ENCODE measurements around the gene TAF8.

TAF8 gene

DNA sequence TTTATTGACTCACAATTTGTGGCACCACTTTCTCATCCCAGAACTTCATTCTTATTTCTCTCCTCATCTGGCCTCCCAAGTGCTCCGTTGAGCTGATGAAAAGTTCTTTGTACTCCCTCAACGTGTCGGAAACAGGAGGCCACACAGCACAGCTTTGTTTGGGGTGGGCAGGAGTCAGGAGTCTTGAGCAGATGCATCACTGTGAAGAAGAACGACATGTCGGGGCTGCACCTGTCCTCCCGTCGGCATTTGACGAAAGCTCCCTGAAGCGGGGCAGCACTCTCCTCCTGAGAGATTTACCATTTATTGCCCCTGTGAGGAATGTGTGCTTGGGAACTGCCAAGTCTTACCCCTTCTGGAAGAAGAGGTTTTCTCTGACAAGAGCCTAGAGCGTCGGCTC is 28.1 kb downstream of the TAF8 start:
- in situ Hi-C loops (cut with HindIII; ENCODE audit: low sequenced_read_pairs): no loop called here
- no peak overlapping the region for H3K4me3 ChIP-seq (ENCODE audit: low read depth, low read length)
- DNase-seq (ENCODE audit: low read depth, low spot score): no peak
- TF ChIP-seq, protein P1, sequence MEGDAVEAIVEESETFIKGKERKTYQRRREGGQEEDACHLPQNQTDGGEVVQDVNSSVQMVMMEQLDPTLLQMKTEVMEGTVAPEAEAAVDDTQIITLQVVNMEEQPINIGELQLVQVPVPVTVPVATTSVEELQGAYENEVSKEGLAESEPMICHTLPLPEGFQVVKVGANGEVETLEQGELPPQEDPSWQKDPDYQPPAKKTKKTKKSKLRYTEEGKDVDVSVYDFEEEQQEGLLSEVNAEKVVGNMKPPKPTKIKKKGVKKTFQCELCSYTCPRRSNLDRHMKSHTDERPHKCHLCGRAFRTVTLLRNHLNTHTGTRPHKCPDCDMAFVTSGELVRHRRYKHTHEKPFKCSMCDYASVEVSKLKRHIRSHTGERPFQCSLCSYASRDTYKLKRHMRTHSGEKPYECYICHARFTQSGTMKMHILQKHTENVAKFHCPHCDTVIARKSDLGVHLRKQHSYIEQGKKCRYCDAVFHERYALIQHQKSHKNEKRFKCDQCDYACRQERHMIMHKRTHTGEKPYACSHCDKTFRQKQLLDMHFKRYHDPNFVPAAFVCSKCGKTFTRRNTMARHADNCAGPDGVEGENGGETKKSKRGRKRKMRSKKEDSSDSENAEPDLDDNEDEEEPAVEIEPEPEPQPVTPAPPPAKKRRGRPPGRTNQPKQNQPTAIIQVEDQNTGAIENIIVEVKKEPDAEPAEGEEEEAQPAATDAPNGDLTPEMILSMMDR (IDR thresholded peaks at IDR 0.05; ENCODE audit: low read depth, low read length): no peak

DNA sequence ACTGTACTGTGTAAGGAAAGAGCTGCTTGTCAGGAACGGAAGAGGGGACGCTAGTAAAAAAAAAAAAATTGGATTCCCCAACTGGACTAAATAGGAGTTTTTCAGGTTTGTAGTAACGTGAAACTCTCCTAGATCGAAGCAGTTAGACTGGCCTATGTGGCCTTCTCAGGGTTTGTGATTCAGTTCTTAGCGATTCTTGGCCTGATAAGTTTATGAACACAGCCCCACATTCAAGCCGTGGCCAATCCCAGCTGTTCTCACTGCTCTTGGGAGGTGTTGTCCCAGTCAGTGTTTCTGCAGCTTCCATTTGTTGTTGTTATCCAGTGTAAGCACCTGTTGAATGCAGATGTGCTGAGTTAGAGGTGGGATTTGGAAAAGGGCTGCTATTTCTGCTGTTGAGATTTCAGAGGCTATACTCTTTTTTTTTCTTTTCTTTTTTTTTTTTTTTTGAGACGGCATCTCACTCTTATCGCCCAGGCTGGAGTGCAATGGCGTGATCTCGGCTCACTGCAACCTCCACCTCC is 29.7 kb downstream of the TAF8 start:
- no peak overlapping the region for H3K4me3 ChIP-seq (ENCODE audit: low read depth, low read length)
- TF ChIP-seq, protein P1 (IDR thresholded peaks at IDR 0.05; ENCODE audit: low read depth, low read length): no peak
- in situ Hi-C loops (cut with HindIII; ENCODE audit: low sequenced_read_pairs): no loop called here
- no peak for DNase-seq (ENCODE audit: low read depth, low spot score)

DNA sequence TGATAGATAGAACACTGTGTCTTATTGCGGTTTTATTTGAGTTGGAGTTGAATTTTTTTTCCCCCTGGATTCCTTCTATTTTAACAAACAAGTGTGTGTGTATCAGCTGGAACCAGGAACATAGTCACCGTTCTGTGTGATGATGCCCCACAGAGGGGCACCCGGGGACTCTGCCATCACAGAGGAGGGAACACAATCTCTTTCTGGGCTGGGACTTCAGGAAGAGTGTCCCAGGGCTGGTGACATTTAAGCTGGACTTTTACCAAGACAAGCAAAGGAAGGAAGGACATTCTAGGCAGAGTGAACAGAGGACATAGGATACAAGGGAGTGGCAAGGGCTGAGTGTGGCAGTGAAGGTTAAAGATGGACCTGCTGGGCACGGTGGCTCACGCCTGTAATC is 33.2 kb downstream of the TAF8 start:
- no peak overlapping the region for H3K4me3 ChIP-seq (ENCODE audit: low read depth, low read length)
- TF ChIP-seq, protein P1 (IDR thresholded peaks at IDR 0.05; ENCODE audit: low read depth, low read length): no peak
- no peak for DNase-seq (ENCODE audit: low read depth, low spot score)
- in situ Hi-C loops (cut with HindIII; ENCODE audit: low sequenced_read_pairs): no loop called here

DNA sequence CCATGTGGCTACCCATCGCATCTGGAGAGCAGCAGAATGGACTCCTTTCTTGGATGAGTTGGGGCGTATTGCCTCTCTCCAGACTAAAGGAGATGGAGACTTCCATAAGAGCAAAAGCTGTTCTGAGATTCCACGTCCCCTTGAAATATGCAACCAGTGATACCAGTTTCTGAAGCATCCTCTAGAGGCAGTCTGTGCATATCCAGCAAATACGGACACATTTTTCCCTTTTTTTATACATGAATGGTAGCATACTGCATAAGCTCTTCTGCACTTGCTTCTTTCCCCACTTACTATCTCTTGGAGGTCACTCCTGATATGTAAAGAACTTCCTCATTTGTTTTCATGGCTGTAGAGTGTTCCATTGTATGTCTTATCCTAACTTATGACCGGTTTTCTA is 34.6 kb downstream of the TAF8 start:
- TF ChIP-seq, protein P1 (IDR thresholded peaks at IDR 0.05; ENCODE audit: low read depth, low read length): peak; percentile 40
- in situ Hi-C loops (cut with HindIII; ENCODE audit: low sequenced_read_pairs): no loop called here
- DNase-seq (ENCODE audit: low read depth, low spot score): no peak
- no peak overlapping the region for H3K4me3 ChIP-seq (ENCODE audit: low read depth, low read length)

- TF ChIP-seq, protein P1 (IDR thresholded peaks at IDR 0.05; ENCODE audit: low read depth, low read length): peak; percentile 21
- no peak for DNase-seq (ENCODE audit: low read depth, low spot score)
- no peak overlapping the region for H3K4me3 ChIP-seq (ENCODE audit: low read depth, low read length)
- in situ Hi-C loops (cut with HindIII; ENCODE audit: low sequenced_read_pairs): no loop called here
Observed at GRCh38 chr6:42086046-42087035, 36.0 kb downstream of the TAF8 start.

- TF ChIP-seq, protein P1 (IDR thresholded peaks at IDR 0.05; ENCODE audit: low read depth, low read length): no peak
- DNase-seq (ENCODE audit: low read depth, low spot score): peak; percentile 46
- in situ Hi-C loops (cut with HindIII; ENCODE audit: low sequenced_read_pairs): no loop called here
- H3K4me3 ChIP-seq (ENCODE audit: low read depth, low read length): no peak overlapping the region
Observed at GRCh38 chr6:42088101-42088591, 37.8 kb downstream of the TAF8 start.
